T-cell (primary cell): ENCODE results near the gene STK10. TPM values are rescaled to one million over a fixed set of nuclear protein-coding genes. Genes with fewer than 3 reads are reported as not detected.
A peak's percentile ranks its signal among the peaks of the same experiment; 100 is the strongest.
"Not testable (repeated sequence)": the region's sequence is repeated elsewhere in the genome, so short reads cannot be mapped to it uniquely, and the experiment has no call there.

Experiments used
- ATAC-seq, 4 experiments: fragments of 200-7000 bp in 3 of 4; fragments of 150-1000 bp in 1 of 4; cut with Tn5 transposase; replicated peaks in 1 of 4; 1 replicate in 3 of 4; 2 replicates in 1 of 4; pipeline ENCODE4 v1.10.0; 2021; ENCODE audit warnings: moderate library complexity in 3 of 4, mild to moderate bottlenecking in 2 of 4, moderate number of reproducible peaks in 1 of 4
- CTCF ChIA-PET, 2 donors: fragments of 300-600 bp; sonication (Branson Sonifier 250); formaldehyde crosslinking; loops; one replicate each; lab custom pipeline; 2022; ENCODE audit warnings: antibody characterized with exemption in 2 of 2; lab: Charles Lee
- POLR2A ChIA-PET, 2 donors: fragments of 300-600 bp; sonication (Branson Sonifier 250); formaldehyde crosslinking; loops; one replicate each; lab custom pipeline; 2022; ENCODE audit warnings: antibody characterized with exemption in 2 of 2; lab: Charles Lee
- DNase-seq, 35 experiments: peaks; one replicate each; pipeline versions ENCODE4 v3.0.0 to v3.0.0-alpha.2; 2013 to 2023
- H3K27ac ChIP-seq: one replicate; pipeline ENCODE4 v1.5.1; 2013; ENCODE audit warnings: low read length
- H3K27me3 ChIP-seq, 2 experiments: replicated peaks in 1 of 2; 1 replicate in 1 of 2; 2 replicates in 1 of 2; pipeline versions ENCODE4 v1.6.1 to v1.7.0; 2013; ENCODE audit warnings: low read length in 1 of 2, mixed read lengths in 1 of 2; ENCODE audit not compliant: control insufficient read depth in 2 of 2, insufficient read depth in 2 of 2; ENCODE audit errors: extremely low read depth in 1 of 2
- H3K36me3 ChIP-seq, 2 donors: 1 replicate in 1 of 2; 2 replicates in 1 of 2; pipeline versions ENCODE4 v1.6.1 to v1.7.0; 2013; ENCODE audit warnings: low read length in 1 of 2; ENCODE audit not compliant: control insufficient read depth in 2 of 2, insufficient read depth in 1 of 2; ENCODE audit errors: extremely low read depth in 1 of 2
- H3K4me1 ChIP-seq, 2 experiments: 1 replicate in 1 of 2; 2 replicates in 1 of 2; pipeline versions ENCODE4 v1.6.1 to v1.7.0; 2013; ENCODE audit warnings: low read length in 2 of 2, mixed read lengths in 1 of 2; ENCODE audit not compliant: insufficient read depth in 2 of 2, control insufficient read depth in 1 of 2; ENCODE audit errors: extremely low read depth in 1 of 2
- H3K4me3 ChIP-seq, 2 donors: 1 replicate in 1 of 2; 2 replicates in 1 of 2; pipeline versions ENCODE4 v1.5.1 to v1.7.0; 2013; ENCODE audit warnings: mild to moderate bottlenecking in 2 of 2, low read length in 1 of 2, moderate library complexity in 1 of 2; ENCODE audit not compliant: control insufficient read depth in 1 of 2; ENCODE audit errors: extremely low read depth in 1 of 2
- H3K9me3 ChIP-seq: 2 replicates; pipeline ENCODE4 v1.7.0; 2013
- H3K27ac Mint-ChIP-seq, 2 donors: one replicate each; pipeline ENCODE4 v1.8.0; 2020 to 2021; ENCODE audit warnings: mild to moderate bottlenecking in 2 of 2, mixed read lengths in 2 of 2
- H3K27me3 Mint-ChIP-seq, 2 donors: one replicate each; pipeline ENCODE4 v1.8.0; 2021 to 2022; ENCODE audit warnings: mixed read lengths in 2 of 2
- H3K36me3 Mint-ChIP-seq: one replicate; pipeline ENCODE4 v1.8.0; 2021; ENCODE audit warnings: mixed read lengths
- H3K4me1 Mint-ChIP-seq, 3 donors: one replicate each; pipeline ENCODE4 v1.8.0; 2020 to 2022; ENCODE audit warnings: mixed read lengths in 3 of 3, mild to moderate bottlenecking in 1 of 3
- H3K4me3 Mint-ChIP-seq, 3 donors: one replicate each; pipeline ENCODE4 v1.8.0; 2020 to 2022; ENCODE audit warnings: mild to moderate bottlenecking in 3 of 3, mixed read lengths in 3 of 3, moderate library complexity in 3 of 3
- H3K9me3 Mint-ChIP-seq, 3 donors: one replicate each; pipeline ENCODE4 v1.8.0; 2020 to 2022; ENCODE audit warnings: mixed read lengths in 3 of 3
- WGBS: methylation state at CpG from one replicate; pipeline ENCODE4 v1.1.5; 2013; ENCODE audit warnings: missing lambda C conversion rate; ENCODE audit not compliant: insufficient coverage; 5-methylcytosine and 5-hydroxymethylcytosine counted together
- total RNA-seq, 35 experiments: library from RNA in 6 of 35; stranded (reverse) in 6 of 35; fragments of 120-200 nt in 1 of 35; gene quantifications; one replicate each; pipeline versions ENCODE4 v1.2.1 to v1.2.4 and lab custom pipeline; 2013 to 2026

The STK10 gene
- total RNA-seq, 5 donors from 2014 or later (not counting 1 experiment from before 2014, with no cell fraction given), result 305 to 437 (median 331) TPM

DNA sequence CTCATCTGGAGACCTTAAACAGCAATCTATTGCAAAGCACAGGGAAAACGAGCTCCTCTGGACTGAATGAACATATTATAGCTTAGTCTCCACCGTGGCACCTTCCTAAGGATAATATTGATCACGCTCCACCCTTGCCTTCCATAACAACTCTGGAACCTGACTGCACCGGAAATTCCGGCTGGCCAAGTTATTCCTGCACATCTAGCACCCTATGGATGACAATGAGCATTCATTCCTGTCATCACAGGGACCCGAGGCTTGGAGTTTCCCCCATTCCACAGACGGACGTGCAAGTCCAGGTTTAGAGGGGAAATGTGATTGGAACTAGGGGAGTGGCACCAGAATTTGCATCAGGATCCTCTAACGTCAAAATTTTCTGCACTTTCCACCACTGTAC is 27.5 kb downstream of the STK10 start:
- Mint-ChIP-seq H3K36me3 (peaks cover 26% of the 10 kb centered on the region), H3K27ac (peak overlapping the region; percentile 57 to 78), H3K27me3 (no peaks in the 10 kb centered on the region), H3K9me3 (no peaks in the 10 kb centered on the region), H3K4me1 (peaks cover 59 to 81% (median 74%) of the 10 kb centered on the region in 3 donors), H3K4me3 (peak overlapping the region in 2 of 3 donors; percentile 13 to 20)
- Histone ChIP-seq H3K36me3 (peaks cover 3 to 55% of the 10 kb centered on the region in 2 donors), H3K9me3 (no peaks in the 10 kb centered on the region), H3K4me1 (peaks cover 17 to 73% of the 10 kb centered on the region in 2 experiments), H3K27me3 (no peaks in the 10 kb centered on the region), H3K4me3 (no peak overlapping the region), H3K27ac (no peak overlapping the region)
- ChIA-PET CTCF (interaction anchor here in 1 of 2 donors (0.7 to 1.5 kb wide), 2 partner anchors 28 to 237 kb away, joined by 3 to 4 read pairs; partner anchors contain the start of gene STK10), POLR2A (interaction anchor here (0.6 to 0.7 kb wide), 3 partner anchors 70 to 766 kb away, joined by 3 to 6 read pairs (median 4); no protein-coding TSS in a partner anchor)
- WGBS, result 50% methylated on average over 1 of the region's 9 CpGs
- no peak for DNase-seq
- no peak for ATAC-seq

DNA sequence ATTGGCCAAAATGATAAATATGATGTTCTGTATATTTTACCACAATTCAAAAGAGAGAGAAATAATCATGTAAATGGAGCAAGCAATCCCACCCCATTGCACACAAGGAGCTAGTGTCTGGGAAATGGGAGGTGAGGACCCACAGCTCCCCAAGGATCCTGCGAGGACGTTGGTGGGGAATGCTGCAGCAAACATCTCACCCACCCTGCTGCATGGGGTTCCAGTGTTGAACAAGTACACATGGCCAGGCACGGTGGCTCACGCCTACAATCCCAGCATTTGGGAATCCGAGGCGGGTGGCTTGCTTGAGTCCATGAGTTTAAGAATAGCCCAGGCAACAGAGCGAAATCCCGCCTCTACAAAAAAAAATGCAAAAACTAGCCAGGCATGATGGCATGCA is 29.0 kb downstream of the STK10 start:
- Histone ChIP-seq H3K4me3 (no peak overlapping the region), H3K27ac (no peak overlapping the region), H3K4me1 (peaks cover 13 to 66% of the 10 kb centered on the region in 2 experiments), H3K9me3 (no peaks in the 10 kb centered on the region), H3K36me3 (peaks cover 7 to 58% of the 10 kb centered on the region in 2 donors), H3K27me3 (no peaks in the 10 kb centered on the region)
- Mint-ChIP-seq H3K4me3 (peak overlapping the region in 1 of 3 donors; percentile 20), H3K9me3 (no peaks in the 10 kb centered on the region), H3K4me1 (peaks cover 70 to 81% (median 77%) of the 10 kb centered on the region in 3 donors), H3K27me3 (no peaks in the 10 kb centered on the region), H3K36me3 (peaks cover 36% of the 10 kb centered on the region), H3K27ac (peak overlapping the region; percentile 66 to 79)
- DNase-seq, result no peak
- ChIA-PET CTCF (interaction anchor here in 1 of 2 donors (1.5 kb wide), 1 partner anchor 30 kb away, joined by 4 read pairs; the partner anchor contains the start of gene STK10), POLR2A (no interaction called here)
- 97% methylated on average over 8 of the region's 8 CpGs for WGBS
- ATAC-seq, result no peak

GRCh38 chr5:172156541-172156994 is 31.5 kb downstream of the STK10 start:
- H3K27me3 ChIP-seq, result no peaks in the 10 kb centered on the region
- Mint-ChIP-seq H3K27ac (peak overlapping the region; percentile 30 to 41), H3K9me3 (no peaks in the 10 kb centered on the region), H3K4me1 (peaks cover 79 to 84% (median 79%) of the 10 kb centered on the region in 3 donors), H3K27me3 (no peaks in the 10 kb centered on the region), H3K36me3 (peaks cover 54% of the 10 kb centered on the region), H3K4me3 (no peak overlapping the region)
- POLR2A ChIA-PET, result interaction anchor here (0.5 to 0.6 kb wide), 3 partner anchors 25 to 85 kb away, joined by 3 to 4 read pairs (median 3); no protein-coding TSS in a partner anchor
- peaks cover 3 to 63% of the 10 kb centered on the region in 2 donors for H3K36me3 ChIP-seq
- peaks cover 7 to 57% of the 10 kb centered on the region in 2 experiments for H3K4me1 ChIP-seq
- no peaks in the 10 kb centered on the region for H3K9me3 ChIP-seq
- DNase-seq, result no peak
- 95% methylated on average over 9 of the region's 13 CpGs for WGBS
- H3K27ac ChIP-seq, result no peak overlapping the region
- CTCF ChIA-PET, result interaction anchor here in 1 of 2 donors (0.8 to 1.5 kb wide), 3 partner anchors 16 to 32 kb away, joined by 3 to 4 read pairs (median 4); partner anchors contain the start of gene STK10
- ATAC-seq, result no peak
- H3K4me3 ChIP-seq, result no peak overlapping the region

DNA sequence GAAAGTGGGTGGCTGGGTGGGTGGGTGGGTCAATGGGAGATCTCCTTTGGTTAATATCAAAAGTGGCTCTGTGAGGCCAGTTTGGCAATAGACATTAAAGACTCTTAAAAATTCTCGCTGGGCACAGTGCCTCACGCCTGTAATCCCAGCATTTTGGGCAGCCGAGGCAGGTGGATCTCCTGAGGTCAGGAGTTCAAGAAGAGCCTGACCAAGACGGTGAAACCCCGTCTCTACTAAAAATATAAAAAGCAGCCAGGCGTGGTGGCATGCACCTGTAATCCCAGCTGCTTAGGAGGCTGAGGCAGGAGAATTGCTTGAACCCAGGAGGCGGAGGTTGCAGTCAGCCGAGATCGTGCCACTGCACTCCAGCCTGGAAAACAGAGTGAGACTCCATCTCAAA is 32.9 kb downstream of the STK10 start:
- POLR2A ChIA-PET, result interaction anchor here in 1 of 2 donors (0.7 kb wide), 1 partner anchor 41 kb away, joined by 3 read pairs; no protein-coding TSS in a partner anchor
- not testable (repeated sequence) for DNase-seq, H3K27ac ChIP-seq, H3K27me3 Mint-ChIP-seq, H3K4me3 Mint-ChIP-seq, H3K9me3 Mint-ChIP-seq, H3K9me3 ChIP-seq, H3K4me3 ChIP-seq, H3K27me3 ChIP-seq, ATAC-seq
- peaks cover 51% of the 10 kb centered on the region for H3K36me3 Mint-ChIP-seq
- CTCF ChIA-PET, result interaction anchor here (0.6 to 1.1 kb wide), 3 partner anchors 16 to 85 kb away, joined by 3 to 5 read pairs (median 3); no protein-coding TSS in a partner anchor
- Histone ChIP-seq H3K4me1 (peaks cover 14 to 57% of the 10 kb centered on the region in 2 experiments), H3K36me3 (peaks cover 3 to 67% of the 10 kb centered on the region in 2 donors)
- 91% methylated on average over 5 of the region's 9 CpGs for WGBS
- peaks cover 79 to 85% (median 80%) of the 10 kb centered on the region in 3 donors for H3K4me1 Mint-ChIP-seq
- H3K27ac Mint-ChIP-seq, result peak overlapping the region in 1 of 2 donors; percentile 86

GRCh38 chr5:172153695-172154094 is 34.3 kb downstream of the STK10 start:
- Histone ChIP-seq H3K9me3 (no peaks in the 10 kb centered on the region), H3K4me3 (no peak overlapping the region), H3K27me3 (no peaks in the 10 kb centered on the region), H3K36me3 (peaks cover 3 to 73% of the 10 kb centered on the region in 2 donors), H3K4me1 (peaks cover 13 to 58% of the 10 kb centered on the region in 2 experiments), H3K27ac (peak overlapping the region; percentile 44)
- no peak overlapping the region for H3K4me3 Mint-ChIP-seq
- ChIA-PET POLR2A (no interaction called here), CTCF (interaction anchor here in 1 of 2 donors (0.6 kb wide), 1 partner anchor 88 kb away, joined by 7 read pairs; no protein-coding TSS in a partner anchor)
- H3K9me3 Mint-ChIP-seq, result no peaks in the 10 kb centered on the region
- ATAC-seq (no peak), DNase-seq (no peak)
- no peaks in the 10 kb centered on the region for H3K27me3 Mint-ChIP-seq
- H3K36me3 Mint-ChIP-seq, result peaks cover 51% of the 10 kb centered on the region
- peak overlapping the region; percentile 86 to 94 for H3K27ac Mint-ChIP-seq
- 97% methylated on average over 3 of the region's 3 CpGs for WGBS
- H3K4me1 Mint-ChIP-seq, result peaks cover 73 to 85% (median 82%) of the 10 kb centered on the region in 3 donors

GRCh38 chr5:172151661-172152210 is 36.3 kb downstream of the STK10 start:
- no peak for DNase-seq
- Histone ChIP-seq H3K27ac (peak overlapping the region; percentile 75), H3K36me3 (peaks cover 3 to 84% of the 10 kb centered on the region in 2 donors), H3K9me3 (no peaks in the 10 kb centered on the region), H3K27me3 (no peaks in the 10 kb centered on the region), H3K4me3 (no peak overlapping the region), H3K4me1 (peaks cover 12 to 78% of the 10 kb centered on the region in 2 experiments)
- Mint-ChIP-seq H3K4me3 (peak overlapping the region; percentile 59 to 82 (median 62)), H3K9me3 (no peaks in the 10 kb centered on the region), H3K4me1 (peaks cover 72 to 90% (median 84%) of the 10 kb centered on the region in 3 donors), H3K27me3 (no peaks in the 10 kb centered on the region), H3K36me3 (peaks cover 51% of the 10 kb centered on the region), H3K27ac (peak overlapping the region; percentile 86 to 94)
- ChIA-PET POLR2A (no interaction called here), CTCF (interaction anchor here (1.1 to 1.5 kb wide), 3 partner anchors 22 to 37 kb away, joined by 3 to 7 read pairs (median 3); partner anchors contain the start of gene STK10 (in 1 of the 2))
- ATAC-seq, result no peak
- 85% methylated on average over 9 of the region's 10 CpGs for WGBS
